K562 (cell line): ENCODE results near the gene H2BK1. TPM values are rescaled to one million over a fixed set of nuclear protein-coding genes. Genes with fewer than 3 reads are reported as not detected.
A peak's percentile ranks its signal among the peaks of the same experiment; 100 is the strongest.

ENCODE experiments used
- ATAC-seq: fragments of 200-7000 bp; cut with Tn5 transposase; 3 replicates; pipeline ENCODE4 v1.9.1; 2020; ENCODE audit warnings: moderate library complexity
- BruUV-seq: library from RNA; stranded (reverse); fragments of 400-500 nt; replicated peaks from 2 replicates; lab custom pipeline; 2021; lab: Mats Ljungman, UMichigan
- CTCF ChIA-PET: fragments of 300-600 bp; formaldehyde crosslinking; extraction: SDS; loops from one replicate; lab custom pipeline; 2021; ENCODE audit warnings: low intra/inter-chr PET ratio; lab: Yijun Ruan, JAX
- POLR2A ChIA-PET: fragments of 300-600, 350-650 bp; sonication (Branson Sonifier 250); formaldehyde crosslinking; extraction: SDS; loops from one replicate; lab custom pipeline; 2021; ENCODE audit warnings: antibody characterized with exemption, inconsistent platforms; lab: Yijun Ruan, JAX
- DNase-seq, 4 experiments: peaks; one replicate each; pipeline versions ENCODE4 v3.0.0 to v3.0.0-alpha.2; 2011 to 2018; ENCODE audit warnings: low spot score in 3 of 4, mixed read lengths in 3 of 4; ENCODE audit errors: extremely low read depth in 1 of 4
- FAIRE-seq: peaks from 2 replicates; lab custom pipeline; 2011; peaks lifted over from hg19 to GRCh38; lab: Jason Lieb, UNC
- H2AFZ ChIP-seq: 2 replicates; pipeline ENCODE4 v1.6.0; 2011; ENCODE audit warnings: low read depth, low read length, control low read depth, inconsistent platforms
- H3K27ac ChIP-seq: fragments of 200-600 bp; 3 replicates; pipeline ENCODE4 v1.8.0; 2011; ENCODE audit warnings: low read depth, mild to moderate bottlenecking, control low read depth, inconsistent platforms, low read length, moderate library complexity, mixed read lengths; ENCODE audit errors: extremely low read depth
- H3K27me3 ChIP-seq, 2 experiments: fragments of 300-600 bp in 1 of 2; 2 replicates in 1 of 2; 3 replicates in 1 of 2; pipeline versions ENCODE4 v1.6.0 to v1.8.0; 2011; ENCODE audit warnings: inconsistent platforms in 2 of 2, low read length in 2 of 2, mild to moderate bottlenecking in 1 of 2, mixed read lengths in 1 of 2, moderate library complexity in 1 of 2; ENCODE audit not compliant: control insufficient read depth in 2 of 2, insufficient read depth in 2 of 2
- H3K36me3 ChIP-seq: fragments of 300-600 bp; 3 replicates; pipeline ENCODE4 v1.8.0; 2011; ENCODE audit warnings: mild to moderate bottlenecking, low read length, inconsistent platforms; ENCODE audit not compliant: control insufficient read depth, insufficient read depth
- H3K4me1 ChIP-seq, 2 experiments: fragments of 200-600 bp in 1 of 2; replicated peaks in 1 of 2; 2 replicates in 1 of 2; 3 replicates in 1 of 2; pipeline versions ENCODE4 v1.5.1 to v1.8.0; 2011; ENCODE audit warnings: inconsistent platforms in 2 of 2, low read length in 2 of 2, mild to moderate bottlenecking in 1 of 2, mixed read lengths in 1 of 2, moderate library complexity in 1 of 2; ENCODE audit not compliant: control insufficient read depth in 2 of 2, insufficient read depth in 2 of 2
- H3K4me2 ChIP-seq: 2 replicates; pipeline ENCODE4 v1.6.1; 2011; ENCODE audit warnings: low read length, control low read depth, inconsistent platforms, mixed read lengths; ENCODE audit not compliant: insufficient read depth
- H3K4me3 ChIP-seq: fragments of 200-600 bp; sonication (generic), shearing (Covaris generic); 2 replicates; pipeline ENCODE4 v1.5.1; 2016; ENCODE audit warnings: control low read depth, inconsistent platforms
- H3K79me2 ChIP-seq: fragments of 200-600 bp; 3 replicates; pipeline ENCODE4 v1.8.0; 2011; ENCODE audit warnings: low read length, inconsistent platforms; ENCODE audit not compliant: control insufficient read depth, insufficient read depth
- H3K9ac ChIP-seq, 2 experiments: 2 replicates each; pipeline versions ENCODE4 v1.6.0 to v1.6.1; 2011; ENCODE audit warnings: low read depth in 2 of 2, low read length in 2 of 2, control low read depth in 1 of 2, inconsistent platforms in 1 of 2, mild to moderate bottlenecking in 1 of 2, mixed read lengths in 1 of 2; ENCODE audit not compliant: insufficient read depth in 1 of 2
- H3K9me1 ChIP-seq: one replicate; pipeline ENCODE4 v1.6.0; 2011; ENCODE audit warnings: inconsistent platforms, mild to moderate bottlenecking, low read length, moderate library complexity; ENCODE audit not compliant: control insufficient read depth, insufficient read depth
- H3K9me3 ChIP-seq: replicated peaks from 2 replicates; pipeline ENCODE4 v1.5.1; 2011; ENCODE audit warnings: low read depth, low read length, inconsistent platforms; ENCODE audit not compliant: control insufficient read depth, insufficient read depth
- H4K20me1 ChIP-seq: replicated peaks from 2 replicates; pipeline ENCODE4 v1.6.1; 2011; ENCODE audit warnings: low read length, inconsistent platforms, mixed read lengths; ENCODE audit not compliant: control insufficient read depth, insufficient read depth
- CBFB ChIP-seq: sonication (generic); formaldehyde crosslinking; IDR thresholded peaks from 2 replicates; pipeline ENCODE4 v1.4.0; 2020; ENCODE audit warnings: mild to moderate bottlenecking, missing genetic modification reagents
- NFE2L1 ChIP-seq: fragments of 450-650 bp; IDR thresholded peaks from 2 replicates; pipeline ENCODE4 v1.6.1; 2016; ENCODE audit warnings: missing genetic modification characterization, low read depth, mild to moderate bottlenecking, missing compliant biosample characterization, moderate library complexity, borderline replicate concordance
- RFX1 ChIP-seq: fragments of 450-650 bp; IDR thresholded peaks from 2 replicates; pipeline ENCODE4 v1.6.1; 2016; ENCODE audit warnings: mild to moderate bottlenecking, moderate library complexity
- SRSF3 ChIP-seq: fragments of 200-400 bp; formaldehyde crosslinking; IDR thresholded peaks from 2 replicates; pipeline ENCODE4 v1.6.1; 2016; ENCODE audit warnings: mild to moderate bottlenecking, low read length, moderate library complexity; ENCODE audit not compliant: insufficient read depth
- USF1 ChIP-seq: sonication (generic); formaldehyde crosslinking; IDR thresholded peaks from 2 replicates; pipeline ENCODE4 v1.9.0; 2022; ENCODE audit warnings: mild to moderate bottlenecking, missing genetic modification reagents
- VEZF1 ChIP-seq: fragments of 200-800 bp; sonication (Bioruptor generic); IDR thresholded peaks from 2 replicates; pipeline ENCODE4 v1.6.1; 2017; ENCODE audit warnings: missing genetic modification characterization, missing compliant biosample characterization
- ZNF12 ChIP-seq: sonication (generic); formaldehyde crosslinking; IDR thresholded peaks from 2 replicates; pipeline ENCODE4 v1.4.0; 2020; ENCODE audit warnings: mild to moderate bottlenecking, missing genetic modification reagents
- ZNF263 ChIP-seq: sonication (generic); formaldehyde crosslinking; IDR thresholded peaks from 2 replicates; pipeline ENCODE4 v1.8.0; 2022; ENCODE audit warnings: mild to moderate bottlenecking, missing genetic modification reagents, borderline replicate concordance
- WGBS: fragments of 100-300 bp; shearing (Covaris generic); methylation state at CpG from one replicate; pipeline ENCODE4 v1.1.6; 2016; ENCODE audit warnings: low coverage, mixed read lengths; ENCODE audit not compliant: insufficient coverage; ENCODE audit errors: missing lambda C conversion rate; 5-methylcytosine and 5-hydroxymethylcytosine counted together
- in situ Hi-C: fragments of 300-500 bp; cut with MboI; formaldehyde crosslinking; loops from 4 replicates; pipeline ENCODE4 v1.15.0; 2018; ENCODE audit warnings: inconsistent platforms, mixed read lengths
- intact Hi-C: fragments of 100-400 bp; cut with micrococcal nuclease; formaldehyde crosslinking; loops from 2 replicates; pipeline ENCODE4 v1.14.2; 2022
- polyA plus RNA-seq, 8 experiments: library from polyadenylated mRNA; depleted of rRNA in 4 of 8; stranded (reverse) in 5 of 8; unstranded in 3 of 8; fragments of >200 nt; fragmentation: Nextera tagmentation in 2 of 8; fragmentation: Illumina TruSeq in 1 of 8; extraction: Ambion mirVana in 2 of 8; extraction: Trizol in 1 of 8; gene quantifications; 2 replicates each; pipeline versions ENCODE4 v1.2.1 to v1.2.3, GENCODE V29; 2011 to 2014; ENCODE audit warnings: inconsistent platforms in 1 of 8, missing spikeins in 1 of 8
- total RNA-seq, 7 experiments: library from RNA; depleted of rRNA in 6 of 7; stranded (reverse); fragments of >200 nt in 6 of 7; fragmentation: Illumina TruSeq in 2 of 7; extraction: Trizol in 2 of 7; gene quantifications; 2 replicates each; pipeline versions ENCODE4 v1.2.1 to v1.2.3, GENCODE V29; 2011 to 2021; ENCODE audit warnings: low replicate concordance in 1 of 7

H2BK1 gene
- total and polyA plus RNA-seq, 9 of the 15 experiments (the other 6 are each of a cell fraction or from before 2014, with no cell fraction given) = not detected

GRCh38 chr7:151243408-151244195 lies 33.3 kb upstream of the H2BK1 start:
- H3K79me2 ChIP-seq = no peaks in the 10 kb centered on the region
- CTCF ChIA-PET = interaction anchor here (0.6 to 3.6 kb wide), 7 partner anchors 60 to 269 kb away, joined by 3 to 32 read pairs (median 5); partner anchors contain the start of gene GBX1
- H3K9me1 ChIP-seq = peaks cover 8% of the 10 kb centered on the region
- H2AFZ ChIP-seq = no peak overlapping the region
- POLR2A ChIA-PET = interaction anchor here (0.6 to 3.5 kb wide), 8 partner anchors 9 to 120 kb away, joined by 3 to 34 read pairs (median 8); partner anchors contain the start of genes ABCF2 and CHPF2
- H3K36me3 ChIP-seq = no peaks in the 10 kb centered on the region; the same call in 2 of the 3 replicates
- in situ Hi-C loops = no loop called here
- H3K27ac ChIP-seq = no peak overlapping the region
- peak overlapping the region in 1 of 2 experiments; percentile 1; a peak in 1 of 4 replicates for H3K9ac ChIP-seq
- no peak overlapping the region for H3K4me3 ChIP-seq
- H3K4me1 ChIP-seq = peaks cover 25 to 56% of the 10 kb centered on the region in 2 experiments
- ATAC-seq (no peak), DNase-seq (no peak), FAIRE-seq (no peak)
- no peaks in the 10 kb centered on the region for H3K9me3 ChIP-seq
- TF ChIP-seq USF1 (CRISPR knock-in tag) (peak; percentile 26; the same call in 1 of the 2 replicates), ZNF12 (CRISPR knock-in tag) (peak; percentile 57; the same call in 1 of the 2 replicates), NFE2L1 (tag) (no peak), ZNF263 (CRISPR knock-in tag) (peak; percentile 52; the same call in 1 of the 2 replicates), RFX1 (peak; percentile 91), CBFB (CRISPR knock-in tag) (0 out of 2 replicates have a peak, but pooled peaks have one; percentile 65), VEZF1 (peak; percentile 27; the same call in 1 of the 2 replicates), SRSF3 (no peak)
- no peak overlapping the region for H3K4me2 ChIP-seq
- WGBS = 6% methylated on average over 17 of the region's 17 CpGs
- intact Hi-C loops = loop anchor here (1.0 to 5.0 kb wide), 4 partner anchors 17 to 119 kb away; partner anchors contain the start of gene ABCF2
- peaks cover 45% of the 10 kb centered on the region for H4K20me1 ChIP-seq
- peaks cover 0 to 20% of the 10 kb centered on the region in 2 experiments; a peak in 1 of 5 replicates for H3K27me3 ChIP-seq
- BruUV-seq = no TSS peak
